HG03135 (cell line): ENCODE results near the gene DENND1A.
"Not testable (repeated sequence)": the region's sequence is repeated elsewhere in the genome, so short reads cannot be mapped to it uniquely, and the experiment has no call there.

ENCODE experiments used
- ATAC-seq: cut with Tn5 transposase; IDR thresholded peaks from one replicate; pipeline ENCODE4 v1.9.1; 2021; ENCODE audit warnings: mild to moderate bottlenecking, moderate library complexity; ENCODE audit not compliant: unreplicated experiment

DENND1A gene

DNA sequence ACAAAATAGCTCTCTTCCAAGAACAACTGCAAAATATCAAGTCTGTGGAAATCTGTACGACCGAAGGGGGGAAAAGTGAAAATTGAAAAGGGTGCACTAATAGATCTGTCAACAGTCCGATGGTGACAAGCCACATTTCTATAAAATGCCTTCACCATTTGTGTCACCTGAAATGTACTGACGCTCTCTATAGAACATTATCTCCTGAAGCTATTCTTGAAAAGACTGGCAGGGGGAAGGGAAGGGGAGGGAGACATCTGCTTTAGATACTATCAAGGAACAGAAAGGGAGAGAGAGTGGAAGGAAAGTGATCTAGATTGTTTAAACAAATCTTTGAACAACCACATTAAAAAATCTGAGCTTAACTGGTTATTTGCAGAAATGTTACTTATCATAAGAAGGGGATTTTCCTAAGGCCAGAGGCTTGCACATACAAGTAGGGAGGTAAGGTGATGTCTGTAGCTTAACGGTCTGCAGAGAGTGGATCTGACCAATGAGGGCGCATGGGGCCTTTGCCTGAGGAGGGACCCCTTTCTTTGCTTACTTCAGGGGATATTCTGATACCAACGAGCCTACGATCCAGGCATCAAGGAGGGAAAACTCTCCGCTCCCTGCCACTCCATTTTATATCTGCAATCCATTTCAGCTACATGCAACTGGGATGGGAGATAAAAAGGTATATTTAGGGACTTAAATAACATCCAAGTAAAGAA is 481.8 kb downstream of the DENND1A start:
- no peak for ATAC-seq

- ATAC-seq = no peak
These were observed 483.8 kb downstream of the DENND1A start for GRCh38 chr9:123445981-123446610.

GRCh38 chr9:123445116-123445515 is 484.8 kb downstream of the DENND1A start:
- ATAC-seq = no peak

DNA sequence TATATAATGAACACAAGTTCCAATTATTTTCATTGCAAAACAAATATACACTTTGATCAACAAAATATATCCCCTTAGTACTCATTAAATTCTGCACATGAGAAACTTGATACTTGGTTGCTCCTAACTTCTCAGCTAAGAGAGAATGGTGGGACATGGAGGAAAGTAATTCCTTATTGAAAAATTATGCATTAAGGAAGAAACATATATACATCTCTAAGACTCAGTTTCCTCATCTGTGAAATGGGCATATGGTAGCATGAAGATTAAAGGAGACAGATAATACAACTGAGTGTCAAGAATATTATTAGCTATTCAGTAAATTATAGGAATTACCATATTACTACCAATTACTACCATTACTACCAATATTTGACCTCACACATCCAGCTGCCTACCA is 488.2 kb downstream of the DENND1A start:
- no peak for ATAC-seq

- no peak for ATAC-seq
These were observed 489.7 kb downstream of the DENND1A start for GRCh38 chr9:123440256-123440655.

- ATAC-seq = no peak
These were observed 491.1 kb downstream of the DENND1A start for GRCh38 chr9:123438821-123439220.

- ATAC-seq = no peak
These were observed 491.6 kb downstream of the DENND1A start for GRCh38 chr9:123438321-123438720.

DNA sequence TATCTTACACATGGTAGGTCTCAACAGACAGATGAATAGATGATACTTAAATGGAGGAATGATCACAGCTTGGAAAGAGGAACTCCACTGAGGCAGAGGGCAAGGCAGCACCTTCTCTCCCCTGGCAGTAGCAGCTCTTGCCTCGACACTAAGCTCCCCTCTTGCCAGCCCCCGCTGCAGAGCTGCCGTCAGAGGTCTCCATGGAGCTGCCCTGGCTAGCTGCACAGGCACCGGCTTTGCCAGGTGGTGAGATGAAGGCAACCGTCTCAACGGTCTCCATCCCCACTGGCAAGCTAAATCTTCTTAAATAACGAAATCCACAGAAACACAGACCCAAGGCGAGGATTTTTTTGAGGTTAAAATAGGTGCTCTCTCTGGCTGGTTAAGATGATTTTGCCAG is 492.7 kb downstream of the DENND1A start:
- ATAC-seq = no peak

- no peak for ATAC-seq
These were observed 494.5 kb downstream of the DENND1A start for GRCh38 chr9:123435471-123435870.

DNA sequence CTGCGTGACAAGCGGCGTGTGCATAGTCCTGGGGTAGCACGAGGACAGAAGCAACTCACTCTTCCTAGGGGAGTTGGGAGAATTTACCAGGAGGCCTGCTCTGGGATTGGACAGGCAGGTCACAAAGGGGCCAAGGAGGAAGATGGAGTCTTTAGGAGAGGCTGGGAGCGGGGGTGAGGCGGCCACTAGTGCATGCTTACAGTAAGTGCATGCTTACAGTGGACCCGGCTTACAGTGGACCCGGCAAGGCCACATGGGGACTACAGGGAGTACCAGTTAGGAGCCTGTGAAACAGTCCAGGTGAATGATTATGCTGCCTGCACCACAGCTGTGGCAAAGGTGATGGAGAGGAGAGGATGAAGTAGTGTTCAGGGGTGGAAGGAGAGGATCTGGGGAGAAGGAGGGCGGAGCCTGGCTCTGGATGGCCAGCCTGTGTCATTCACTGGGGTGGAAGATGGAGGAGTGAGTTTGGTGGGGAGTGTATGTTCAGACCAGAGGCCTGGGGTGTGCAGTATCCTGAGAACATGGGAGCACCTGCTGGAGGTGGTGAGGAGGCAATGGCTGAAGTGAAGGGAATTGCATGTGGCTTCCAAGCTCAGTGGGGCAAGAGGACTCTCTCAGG is 495.2 kb downstream of the DENND1A start:
- no peak for ATAC-seq

DNA sequence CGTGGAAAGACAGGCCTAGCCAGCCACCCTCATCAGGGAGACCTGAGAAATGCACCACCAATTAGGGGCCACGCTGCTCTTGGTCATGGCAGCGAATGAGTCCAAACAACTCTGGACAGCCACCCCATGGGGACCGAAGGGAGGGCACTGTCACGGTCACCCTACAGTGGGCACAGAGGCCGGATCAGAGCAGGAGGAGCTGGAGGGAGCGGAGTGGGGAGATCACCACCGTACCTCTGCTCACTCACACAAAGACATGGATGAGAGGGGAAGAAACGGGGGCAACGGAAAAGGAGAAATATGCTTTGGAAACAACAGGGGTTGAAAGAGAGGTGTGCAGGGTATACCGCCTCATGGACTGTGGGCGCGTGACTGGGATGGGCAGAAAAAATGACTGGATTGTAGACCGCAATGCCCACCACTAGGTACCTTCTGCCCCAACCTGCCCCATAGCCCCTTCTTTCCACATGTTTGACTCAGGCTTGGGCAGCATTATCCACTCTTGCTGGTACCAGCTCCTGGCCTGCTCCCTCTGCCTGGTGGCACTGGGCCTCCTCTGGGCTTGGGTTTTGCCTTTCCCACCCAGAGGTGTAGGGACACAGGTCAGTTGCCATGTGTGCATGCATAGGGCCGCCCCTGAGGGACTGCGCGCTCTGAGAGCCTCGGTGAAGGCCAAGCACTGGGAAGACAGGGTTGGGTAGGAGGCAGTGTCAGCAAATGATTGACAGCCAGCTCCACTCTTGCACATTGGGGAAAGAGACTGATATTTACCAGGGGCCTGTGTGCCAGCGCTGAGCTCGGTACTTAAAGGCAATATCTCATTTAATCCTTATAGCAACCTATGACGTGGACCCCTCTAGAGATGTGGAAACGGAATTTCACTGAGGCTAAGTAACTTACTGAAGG is 497.3 kb downstream of the DENND1A start:
- ATAC-seq = no peak

DNA sequence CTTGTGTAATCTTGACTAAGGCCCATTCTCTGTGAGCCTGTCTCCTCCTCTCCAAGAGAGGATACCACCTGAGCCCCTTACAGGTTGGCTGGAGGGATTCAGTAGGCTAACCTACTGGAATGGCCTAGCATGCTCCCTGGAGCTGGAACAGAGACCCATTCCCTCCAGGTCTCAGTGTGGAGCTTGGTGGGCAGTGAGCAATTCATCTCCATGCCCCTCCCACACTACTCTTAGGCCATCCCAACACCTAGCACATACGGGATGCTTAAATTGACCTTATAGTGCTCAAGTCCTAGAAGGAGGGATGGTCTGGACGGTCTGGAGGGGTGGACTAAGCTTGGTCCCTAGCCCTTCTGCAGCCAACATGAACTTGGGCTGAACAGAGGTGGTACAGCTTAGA is 498.3 kb downstream of the DENND1A start:
- no peak for ATAC-seq

DNA sequence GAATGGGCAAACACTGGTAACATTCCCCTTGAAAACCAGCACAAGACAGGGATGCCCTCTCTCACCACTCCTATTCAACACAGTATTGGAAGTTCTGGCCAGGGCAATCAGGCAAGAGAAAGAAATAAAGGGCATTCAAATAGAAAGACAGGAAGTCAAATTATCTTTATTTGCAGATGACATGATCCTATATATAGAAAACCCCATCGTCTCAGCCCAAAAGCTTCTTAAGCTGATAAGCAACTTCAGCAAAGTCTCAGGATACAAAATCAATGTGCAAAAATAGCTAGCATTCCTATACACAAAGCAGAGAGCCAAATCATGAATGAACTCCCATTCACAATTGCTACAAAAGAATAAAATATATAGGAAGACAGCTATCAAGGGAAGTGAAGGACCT is 501.5 kb downstream of the DENND1A start:
- not testable (repeated sequence) for ATAC-seq

DNA sequence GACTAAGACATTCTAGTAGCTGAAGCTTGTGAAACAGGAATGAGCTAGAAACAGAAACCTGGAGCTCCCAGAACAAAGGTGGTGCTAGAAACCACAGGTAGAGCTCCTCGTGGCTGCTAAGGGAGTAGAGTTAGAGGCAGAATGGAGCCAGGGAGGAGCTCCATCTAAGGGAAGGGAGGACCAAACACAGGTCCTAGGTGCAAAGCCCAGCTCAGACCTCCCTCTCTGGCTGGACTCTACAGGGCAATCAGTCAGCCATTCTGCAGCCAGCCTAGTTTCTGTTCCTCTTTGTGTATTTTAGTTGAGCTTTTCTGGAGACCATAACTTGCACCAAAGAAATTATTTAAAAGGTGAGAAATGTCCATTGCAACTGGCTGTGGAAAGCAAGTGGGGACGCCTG is 503.5 kb downstream of the DENND1A start:
- ATAC-seq = no peak

GRCh38 chr9:123425836-123426365 is 504.0 kb downstream of the DENND1A start:
- ATAC-seq = no peak

DNA sequence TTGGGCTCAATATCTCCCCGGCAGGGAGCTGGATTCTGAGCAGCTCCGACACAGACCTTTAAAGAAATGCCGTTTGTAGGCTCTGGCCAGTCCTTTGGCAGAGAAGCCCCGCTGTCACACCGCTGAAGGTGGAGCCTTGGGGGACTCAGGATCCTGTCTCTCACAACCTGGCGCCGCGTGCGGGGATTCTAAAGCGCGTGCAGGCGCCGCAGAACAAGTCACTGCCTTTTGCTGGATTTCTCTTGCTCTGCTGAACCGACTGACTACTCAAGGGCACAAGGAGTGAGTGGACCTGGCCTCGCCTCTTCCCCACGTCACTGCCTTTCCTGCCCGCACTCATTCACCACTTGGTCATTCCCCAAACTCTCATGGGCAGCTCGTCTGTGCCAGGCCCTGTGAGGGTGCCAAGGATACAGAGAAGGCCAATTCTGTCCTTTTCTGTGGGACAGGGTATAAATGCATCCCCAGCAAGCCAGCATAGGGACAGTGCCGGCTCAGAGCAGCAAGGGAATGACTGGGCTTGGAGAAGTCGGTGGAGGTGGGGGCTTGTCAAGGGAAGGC is 504.6 kb downstream of the DENND1A start:
- ATAC-seq = no peak

DNA sequence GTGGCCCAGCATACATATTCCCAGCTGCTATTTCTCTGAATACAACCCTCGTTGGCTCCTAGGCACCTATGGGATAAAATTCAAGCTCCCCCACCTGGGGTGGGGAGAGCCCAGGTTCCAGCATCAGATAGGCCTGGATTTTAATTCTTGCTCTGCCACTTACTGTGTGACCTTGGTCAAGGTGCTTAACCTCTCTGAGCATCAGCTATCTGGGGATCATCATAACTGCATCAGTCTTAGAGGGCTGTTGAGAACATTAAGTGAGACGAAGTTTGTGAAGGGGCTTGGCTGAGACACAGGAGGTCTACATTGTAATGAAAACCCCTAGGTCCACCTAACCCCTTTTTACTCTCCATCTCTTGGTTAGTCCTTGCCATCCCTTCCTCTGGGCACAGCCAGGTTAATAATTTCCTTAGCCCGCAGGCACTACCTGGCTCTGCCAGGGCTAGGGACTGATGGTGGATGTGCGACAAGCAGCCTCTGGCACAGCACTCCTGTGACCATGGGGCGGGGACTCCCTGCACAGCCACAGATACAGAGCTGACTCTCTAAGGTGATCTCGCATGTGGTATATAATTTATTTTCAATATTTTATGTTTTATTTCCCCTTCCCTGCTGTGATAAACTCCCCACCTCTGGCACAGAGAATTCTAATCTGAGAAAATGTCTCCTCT is 505.2 kb downstream of the DENND1A start:
- no peak for ATAC-seq

DNA sequence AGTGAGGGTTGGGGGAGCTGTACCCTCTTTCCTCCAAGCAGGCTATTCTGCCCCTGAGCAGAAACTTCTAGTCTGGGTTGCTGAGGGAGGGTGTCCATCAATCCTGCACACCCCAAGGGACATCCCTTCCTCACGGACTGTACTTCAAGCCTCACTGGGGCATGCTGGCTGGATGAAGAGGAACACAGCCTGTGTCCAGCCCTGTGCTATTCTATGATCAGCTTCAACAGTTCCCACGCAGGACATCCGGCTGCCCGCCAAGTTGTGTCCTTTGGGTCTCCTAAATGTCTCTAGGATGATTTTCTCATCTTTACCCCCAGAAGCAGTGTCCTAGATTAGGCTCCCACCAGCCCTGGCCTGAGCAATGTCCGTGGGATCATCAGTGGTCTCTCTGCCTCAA is 505.8 kb downstream of the DENND1A start:
- no peak for ATAC-seq

- ATAC-seq = no peak
These were observed 506.6 kb downstream of the DENND1A start for GRCh38 chr9:123423311-123423640.

DNA sequence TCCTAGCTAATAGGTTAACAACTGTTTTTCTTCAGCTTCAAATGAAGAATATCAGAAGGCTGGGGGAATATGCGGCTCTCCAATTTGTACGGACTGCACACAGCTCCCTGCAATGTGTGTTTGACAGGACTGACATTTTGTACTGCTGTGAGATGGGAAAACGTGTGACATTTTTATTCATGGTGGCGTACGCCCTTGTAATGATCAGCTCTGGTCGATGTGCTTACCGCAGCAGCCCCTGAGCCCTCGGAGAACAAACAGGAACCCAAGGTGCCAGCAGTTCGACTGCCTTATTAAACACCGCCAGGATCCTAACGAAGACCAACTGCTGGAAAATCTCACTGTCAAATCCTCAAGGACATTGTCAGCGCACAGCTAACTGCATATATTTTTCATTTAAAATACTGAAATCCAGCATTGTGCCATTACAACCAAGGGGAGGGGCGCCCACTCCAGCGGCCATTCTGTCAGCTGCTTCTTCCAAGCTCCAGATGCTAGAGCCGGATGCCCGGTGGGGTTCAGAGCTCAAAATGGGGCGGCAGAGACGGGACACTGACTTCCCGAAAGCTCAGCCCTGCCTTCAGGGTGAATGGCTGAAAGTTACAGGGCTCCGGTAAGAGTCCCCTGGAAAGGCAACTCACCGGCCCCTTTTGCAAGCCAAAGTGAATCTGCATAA is 507.2 kb downstream of the DENND1A start:
- ATAC-seq = no peak
